SKM-1 (cell line): ENCODE data around the gene EHD3.
"Not testable (repeated sequence)": the region's sequence is repeated elsewhere in the genome, so short reads cannot be mapped to it uniquely, and the experiment has no call there.

Experiments
- DNase-seq: peaks from one replicate; lab custom pipeline; 2025; ENCODE audit not compliant: unreplicated experiment; lab: John Stamatoyannopoulos, UW

The EHD3 gene

GRCh38 chr2:31283193-31283919, 49.4 kb downstream of the EHD3 start:
- not testable (repeated sequence) for DNase-seq

GRCh38 chr2:31284107-31284506, 50.2 kb downstream of the EHD3 start:
- no peak for DNase-seq

GRCh38 chr2:31286230-31286629, 52.3 kb downstream of the EHD3 start:
- DNase-seq: no peak

GRCh38 chr2:31286961-31287550, 53.1 kb downstream of the EHD3 start:
- DNase-seq: no peak

GRCh38 chr2:31287654-31288053, 53.7 kb downstream of the EHD3 start:
- DNase-seq: no peak

GRCh38 chr2:31294196-31294595, 60.2 kb downstream of the EHD3 start:
- no peak for DNase-seq

GRCh38 chr2:31296641-31297287, 62.8 kb downstream of the EHD3 start:
- DNase-seq: no peak

GRCh38 chr2:31297751-31298150, 63.8 kb downstream of the EHD3 start:
- DNase-seq: no peak

- DNase-seq: no peak
These were observed 65.6 kb downstream of the EHD3 start for GRCh38 chr2:31299547-31299946.

GRCh38 chr2:31300309-31300708, 66.4 kb downstream of the EHD3 start:
- DNase-seq: no peak

GRCh38 chr2:31302940-31303563, 69.1 kb downstream of the EHD3 start:
- DNase-seq: no peak

GRCh38 chr2:31304816-31305215, 70.9 kb downstream of the EHD3 start:
- DNase-seq: no peak

GRCh38 chr2:31312898-31313297, 78.9 kb downstream of the EHD3 start:
- no peak for DNase-seq

GRCh38 chr2:31314761-31315160, 80.8 kb downstream of the EHD3 start:
- DNase-seq: no peak

- no peak for DNase-seq
These were observed 83.4 kb downstream of the EHD3 start for GRCh38 chr2:31317396-31317795.

GRCh38 chr2:31318361-31319336, 84.7 kb downstream of the EHD3 start:
- DNase-seq: peak; percentile 82
